Thoracic aorta (tissue), 2 donors: ENCODE data around the gene RAB7A. TPM values are rescaled to one million over a fixed set of nuclear protein-coding genes. Genes with fewer than 3 reads are reported as not detected.

Experiments
- ATAC-seq: fragments of 150-250 bp; one replicate; pipeline ENCODE4 v1.8.0; 2017; ENCODE audit warnings: low read depth; ENCODE audit not compliant: insufficient number of reproducible peaks, low FRiP score
- DNase-seq: peaks from one replicate; pipeline ENCODE4 v3.0.0-alpha.2; 2020; ENCODE audit warnings: low spot score
- H3K27ac ChIP-seq, 2 donors: fragments of 200-600 bp; sonication (generic); 1 replicate in 1 of 2; 2 replicates in 1 of 2; pipeline ENCODE4 v1.5.1; 2016; ENCODE audit warnings: mild to moderate bottlenecking in 2 of 2, moderate library complexity in 2 of 2
- H3K27me3 ChIP-seq: fragments of 200-600 bp; sonication (generic); replicated peaks from 2 replicates; pipeline ENCODE4 v1.6.0; 2016; ENCODE audit warnings: mild to moderate bottlenecking; ENCODE audit not compliant: insufficient read depth
- H3K36me3 ChIP-seq: fragments of 200-600 bp; sonication (generic); one replicate; pipeline ENCODE4 v1.5.1; 2016
- H3K4me1 ChIP-seq, 2 donors: fragments of 200-600 bp; sonication (generic); 1 replicate in 1 of 2; 2 replicates in 1 of 2; pipeline versions ENCODE4 v1.5.1 to v1.6.0; 2016; ENCODE audit warnings: low read depth in 2 of 2, mild to moderate bottlenecking in 1 of 2; ENCODE audit not compliant: control insufficient read depth in 1 of 2
- H3K4me3 ChIP-seq: fragments of 200-600 bp; sonication (generic); 2 replicates; pipeline ENCODE4 v1.5.1; 2016; ENCODE audit warnings: mild to moderate bottlenecking
- H3K9me3 ChIP-seq: fragments of 200-600 bp; sonication (generic); 2 replicates; pipeline ENCODE4 v1.5.1; 2016
- total RNA-seq, 2 donors: library from RNA; depleted of rRNA; stranded (reverse); fragments of >200 nt; gene quantifications; one replicate each; pipeline versions ENCODE4 v1.1.0 to v1.2.3, GENCODE V29; 2016
- TF ChIP-seq, protein P1 (sequence below): fragments of 200-600 bp; sonication (generic); IDR thresholded peaks from one replicate; pipeline ENCODE4 v1.5.1; 2019; ENCODE audit warnings: antibody characterized with exemption

Gene RAB7A
- total RNA-seq, 2 donors from 2014 or later = 73.1 to 108 TPM

DNA sequence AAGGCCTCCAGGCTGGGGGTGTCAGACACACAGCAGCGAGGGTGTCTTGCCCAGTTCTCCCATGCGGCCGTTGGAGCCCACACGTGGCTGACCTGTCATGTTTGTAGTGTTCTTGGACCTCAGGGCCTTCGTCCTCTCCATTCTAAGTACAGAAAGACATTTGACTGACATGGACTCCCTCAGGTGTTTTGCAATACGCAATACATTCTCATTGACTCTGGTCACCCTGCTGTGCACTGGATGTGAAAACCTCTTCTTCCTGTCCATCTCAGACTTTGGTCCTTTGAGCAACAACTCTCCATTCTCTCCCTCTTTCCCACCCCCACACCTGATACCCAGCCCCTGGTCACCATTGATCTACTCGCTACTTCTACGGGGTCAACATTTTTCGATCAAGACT, 124.6 kb downstream of the RAB7A start:
- H3K9me3 ChIP-seq = peaks cover 10% of the 10 kb centered on the region
- H3K27me3 ChIP-seq = no peaks in the 10 kb centered on the region
- H3K36me3 ChIP-seq = no peaks in the 10 kb centered on the region
- ATAC-seq = no peak
- TF ChIP-seq, protein P1, sequence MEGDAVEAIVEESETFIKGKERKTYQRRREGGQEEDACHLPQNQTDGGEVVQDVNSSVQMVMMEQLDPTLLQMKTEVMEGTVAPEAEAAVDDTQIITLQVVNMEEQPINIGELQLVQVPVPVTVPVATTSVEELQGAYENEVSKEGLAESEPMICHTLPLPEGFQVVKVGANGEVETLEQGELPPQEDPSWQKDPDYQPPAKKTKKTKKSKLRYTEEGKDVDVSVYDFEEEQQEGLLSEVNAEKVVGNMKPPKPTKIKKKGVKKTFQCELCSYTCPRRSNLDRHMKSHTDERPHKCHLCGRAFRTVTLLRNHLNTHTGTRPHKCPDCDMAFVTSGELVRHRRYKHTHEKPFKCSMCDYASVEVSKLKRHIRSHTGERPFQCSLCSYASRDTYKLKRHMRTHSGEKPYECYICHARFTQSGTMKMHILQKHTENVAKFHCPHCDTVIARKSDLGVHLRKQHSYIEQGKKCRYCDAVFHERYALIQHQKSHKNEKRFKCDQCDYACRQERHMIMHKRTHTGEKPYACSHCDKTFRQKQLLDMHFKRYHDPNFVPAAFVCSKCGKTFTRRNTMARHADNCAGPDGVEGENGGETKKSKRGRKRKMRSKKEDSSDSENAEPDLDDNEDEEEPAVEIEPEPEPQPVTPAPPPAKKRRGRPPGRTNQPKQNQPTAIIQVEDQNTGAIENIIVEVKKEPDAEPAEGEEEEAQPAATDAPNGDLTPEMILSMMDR = no peak
- H3K27ac ChIP-seq = no peak overlapping the region
- peaks cover 7 to 9% of the 10 kb centered on the region in 2 donors for H3K4me1 ChIP-seq
- DNase-seq = no peak
- no peak overlapping the region for H3K4me3 ChIP-seq

DNA sequence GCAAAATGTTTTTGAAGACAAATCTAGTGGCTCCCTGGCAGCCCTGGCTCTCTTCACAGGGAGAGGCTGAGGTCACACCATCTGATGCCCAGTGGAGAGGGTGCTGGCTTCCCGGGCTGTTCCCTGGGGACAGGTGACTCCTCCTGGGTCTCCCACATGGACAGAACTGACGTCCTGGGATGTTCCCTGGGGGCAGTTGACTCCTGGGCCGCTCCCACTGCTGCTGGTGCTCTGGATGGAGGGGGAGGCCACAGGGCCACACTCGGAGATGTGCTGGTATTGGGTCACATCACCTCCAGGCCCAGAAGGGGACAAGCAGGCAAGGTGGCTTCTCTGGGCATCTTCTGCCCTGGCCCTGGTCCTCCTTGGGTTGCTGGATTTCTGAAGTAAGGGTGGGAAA, 125.6 kb downstream of the RAB7A start:
- TF ChIP-seq, protein P1 = no peak
- ATAC-seq = no peak
- peaks cover 10% of the 10 kb centered on the region for H3K9me3 ChIP-seq

DNA sequence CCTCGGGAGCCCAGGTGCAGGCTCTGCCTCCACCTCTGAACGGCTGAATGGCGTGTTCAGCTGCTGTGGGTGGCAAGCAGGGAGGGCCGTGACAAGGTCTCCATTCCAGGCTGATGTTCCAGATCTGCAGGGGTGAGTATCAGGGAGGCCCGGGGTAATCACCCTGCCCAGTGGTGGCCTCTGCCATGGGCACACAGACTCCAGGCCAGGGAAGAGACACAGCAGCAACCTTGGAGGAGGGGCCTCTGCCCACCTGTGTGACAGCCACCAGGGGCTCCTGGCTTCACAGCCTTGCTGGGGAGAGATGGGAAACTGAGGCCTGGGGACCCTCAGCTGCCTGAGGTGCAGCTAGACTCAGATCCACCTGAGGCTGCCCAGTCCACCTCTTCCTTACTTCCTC, 127.8 kb downstream of the RAB7A start:
- Histone ChIP-seq H3K4me3 (no peak overlapping the region), H3K9me3 (peaks cover 21% of the 10 kb centered on the region), H3K27ac (no peak overlapping the region), H3K36me3 (no peaks in the 10 kb centered on the region), H3K4me1 (no peaks in the 10 kb centered on the region), H3K27me3 (no peaks in the 10 kb centered on the region)
- no peak for DNase-seq
- no peak for ATAC-seq
- TF ChIP-seq, protein P1 = no peak

More for the DNA sequence above, 125.6 kb downstream of the RAB7A start:
- Histone ChIP-seq H3K4me3 (no peak overlapping the region), H3K36me3 (no peaks in the 10 kb centered on the region), H3K27ac (no peak overlapping the region), H3K4me1 (no peaks in the 10 kb centered on the region), H3K27me3 (no peaks in the 10 kb centered on the region)
- no peak for DNase-seq

DNA sequence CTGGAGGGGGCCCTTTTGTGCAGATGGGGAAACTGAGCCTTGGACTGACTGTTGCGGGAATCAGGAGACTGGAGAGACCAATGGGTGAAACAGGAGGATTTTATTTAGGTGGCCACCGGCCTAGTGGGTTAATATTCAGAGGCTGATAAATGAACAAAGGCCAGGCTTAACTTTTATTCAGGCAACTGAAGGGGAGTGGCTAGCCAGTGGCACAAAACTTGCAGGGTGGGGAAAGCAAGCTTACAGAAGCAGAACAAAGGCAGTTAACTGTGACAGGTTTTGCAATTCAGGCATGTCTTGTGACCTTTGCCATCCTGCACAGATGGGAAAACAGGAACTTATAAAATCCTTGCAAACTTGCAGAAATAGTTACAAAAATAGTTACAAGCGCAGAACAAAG, 128.5 kb downstream of the RAB7A start:
- Histone ChIP-seq H3K9me3 (peaks cover 27% of the 10 kb centered on the region), H3K4me1 (no peaks in the 10 kb centered on the region), H3K27ac (no peak overlapping the region), H3K27me3 (no peaks in the 10 kb centered on the region), H3K36me3 (no peaks in the 10 kb centered on the region), H3K4me3 (no peak overlapping the region)
- DNase-seq (no peak), ATAC-seq (no peak)
- TF ChIP-seq, protein P1 = no peak

DNA sequence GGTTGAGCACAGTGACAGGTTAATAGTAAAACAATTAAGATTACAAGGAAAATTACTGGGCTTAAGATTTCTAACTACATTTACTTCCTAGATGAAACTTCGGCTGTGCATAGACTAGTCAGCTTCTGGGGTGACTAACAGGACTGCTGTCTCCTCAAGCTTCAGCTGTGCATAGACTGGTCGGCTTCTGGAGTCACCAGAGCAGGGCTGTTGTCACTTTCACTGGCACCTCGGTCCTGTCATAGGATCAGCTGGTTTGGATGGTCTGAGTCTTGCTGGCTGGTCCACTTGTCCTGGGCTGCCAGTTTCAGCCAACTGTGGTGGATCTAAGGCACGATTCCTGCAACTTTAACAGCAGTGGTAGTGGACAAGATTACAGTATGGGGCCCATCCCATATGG, 129.6 kb downstream of the RAB7A start:
- H3K27me3 ChIP-seq = no peaks in the 10 kb centered on the region
- no peaks in the 10 kb centered on the region for H3K4me1 ChIP-seq
- H3K36me3 ChIP-seq = no peaks in the 10 kb centered on the region
- peaks cover 38% of the 10 kb centered on the region for H3K9me3 ChIP-seq
- ATAC-seq (no peak), DNase-seq (no peak)
- H3K4me3 ChIP-seq = no peak overlapping the region
- TF ChIP-seq, protein P1 = no peak
- no peak overlapping the region for H3K27ac ChIP-seq
